Measurements from ENCODE around the gene INSIG2. TPM values are rescaled to one million over a fixed set of nuclear protein-coding genes. Genes with fewer than 3 reads are reported as not detected.
A peak's percentile ranks its signal among the peaks of the same experiment; 100 is the strongest.
"Not testable (repeated sequence)": the region's sequence is repeated elsewhere in the genome, so short reads cannot be mapped to it uniquely, and the experiment has no call there.

The INSIG2 gene
- total and polyA plus RNA-seq, 4 donors: 16.4 to 40.6 (median 22.9) TPM

- Histone ChIP-seq H3K36me3 (ENCODE audit: control insufficient read depth in 4 of 4, insufficient read depth in 4 of 4, low read length in 4 of 4) (no peaks in the 10 kb centered on the region), H3K4me1 (ENCODE audit: control insufficient read depth in 5 of 5, insufficient read depth in 5 of 5, low read length in 5 of 5) (peaks cover 0 to 31% (median 7%) of the 10 kb centered on the region in 5 donors), H3K27ac (ENCODE audit: low read depth in 1 of 2, low read length in 1 of 2) (no peak overlapping the region), H3K9me3 (ENCODE audit: control insufficient read depth in 4 of 4, insufficient read depth in 3 of 4, low read length in 3 of 4) (no peaks in the 10 kb centered on the region), H3K4me3 (no peak overlapping the region), H3K9ac (ENCODE audit: insufficient read depth in 1 of 2, low read length in 2 of 2) (no peak overlapping the region), H3K27me3 (ENCODE audit: control insufficient read depth in 3 of 3, insufficient read depth in 3 of 3, low read length in 2 of 3) (no peaks in the 10 kb centered on the region)
- DNase-seq (peak in 2 of 3 donors; percentile 43 to 46), ATAC-seq (ENCODE audit: insufficient read depth, low FRiP score) (no peak)
- WGBS, 2 donors: 82 to 87% methylated on average over 2 of the region's 2 CpGs
- no peak for TF ChIP-seq CTCF (IDR thresholded peaks at IDR 0.05; ENCODE audit: control extremely low read depth, extremely low read depth)
Measured at GRCh38 chr2:118091140-118091478, 2.8 kb downstream of the INSIG2 start.

- no peaks in the 10 kb centered on the region for H3K9me3 ChIP-seq (ENCODE audit: control insufficient read depth in 4 of 4, insufficient read depth in 3 of 4, low read length in 3 of 4)
- no peak for TF ChIP-seq CTCF (IDR thresholded peaks at IDR 0.05; ENCODE audit: control extremely low read depth, extremely low read depth)
- H3K27ac ChIP-seq (ENCODE audit: low read depth in 1 of 2, low read length in 1 of 2): no peak overlapping the region
- DNase-seq: peak; percentile 22 to 83 (median 79)
- no peak overlapping the region for H3K9ac ChIP-seq (ENCODE audit: insufficient read depth in 1 of 2, low read length in 2 of 2)
- H3K4me1 ChIP-seq (ENCODE audit: control insufficient read depth in 5 of 5, insufficient read depth in 5 of 5, low read length in 5 of 5): peaks cover 0 to 31% (median 7%) of the 10 kb centered on the region in 5 donors
- H3K36me3 ChIP-seq (ENCODE audit: control insufficient read depth in 4 of 4, insufficient read depth in 4 of 4, low read length in 4 of 4): peaks cover 0 to 3% (median under 1%) of the 10 kb centered on the region in 4 donors
- H3K27me3 ChIP-seq (ENCODE audit: control insufficient read depth in 3 of 3, insufficient read depth in 3 of 3, low read length in 2 of 3): no peaks in the 10 kb centered on the region
- ATAC-seq (ENCODE audit: insufficient read depth, low FRiP score): no peak
- no peak overlapping the region for H3K4me3 ChIP-seq
- 65 to 80% methylated on average over 1 of the region's 1 CpG for WGBS, 2 donors
Measured at GRCh38 chr2:118091631-118092030, 3.4 kb downstream of the INSIG2 start.

GRCh38 chr2:118094102-118094501 lies 5.8 kb downstream of the INSIG2 start:
- peaks cover 0 to 44% (median 7%) of the 10 kb centered on the region in 5 donors for H3K4me1 ChIP-seq (ENCODE audit: control insufficient read depth in 5 of 5, insufficient read depth in 5 of 5, low read length in 5 of 5)
- not testable (repeated sequence) for H3K9me3 ChIP-seq (ENCODE audit: control insufficient read depth in 4 of 4, insufficient read depth in 3 of 4, low read length in 3 of 4); ATAC-seq (ENCODE audit: insufficient read depth, low FRiP score); H3K36me3 ChIP-seq (ENCODE audit: control insufficient read depth in 4 of 4, insufficient read depth in 4 of 4, low read length in 4 of 4); H3K27me3 ChIP-seq (ENCODE audit: control insufficient read depth in 3 of 3, insufficient read depth in 3 of 3, low read length in 2 of 3); H3K27ac ChIP-seq (ENCODE audit: low read depth in 1 of 2, low read length in 1 of 2); DNase-seq; H3K9ac ChIP-seq (ENCODE audit: insufficient read depth in 1 of 2, low read length in 2 of 2); H3K4me3 ChIP-seq

- peaks cover 0 to 5% (median 3%) of the 10 kb centered on the region in 4 donors for H3K36me3 ChIP-seq (ENCODE audit: control insufficient read depth in 4 of 4, insufficient read depth in 4 of 4, low read length in 4 of 4)
- no peak overlapping the region for H3K27ac ChIP-seq (ENCODE audit: low read depth in 1 of 2, low read length in 1 of 2)
- no peak overlapping the region for H3K9ac ChIP-seq (ENCODE audit: insufficient read depth in 1 of 2, low read length in 2 of 2)
- DNase-seq: no peak
- ATAC-seq (ENCODE audit: insufficient read depth, low FRiP score): no peak
- H3K4me1 ChIP-seq (ENCODE audit: control insufficient read depth in 5 of 5, insufficient read depth in 5 of 5, low read length in 5 of 5): peaks cover 0 to 40% (median 5%) of the 10 kb centered on the region in 5 donors
- no peak for TF ChIP-seq CTCF (IDR thresholded peaks at IDR 0.05; ENCODE audit: control extremely low read depth, extremely low read depth)
- no peak overlapping the region for H3K4me3 ChIP-seq
- H3K9me3 ChIP-seq (ENCODE audit: control insufficient read depth in 4 of 4, insufficient read depth in 3 of 4, low read length in 3 of 4): no peaks in the 10 kb centered on the region
- 65 to 75% methylated on average over 2 of the region's 2 CpGs for WGBS, 2 donors
- H3K27me3 ChIP-seq (ENCODE audit: control insufficient read depth in 3 of 3, insufficient read depth in 3 of 3, low read length in 2 of 3): no peaks in the 10 kb centered on the region
Measured at GRCh38 chr2:118094503-118094902, 6.2 kb downstream of the INSIG2 start.
